ENCODE measurements around the gene ADIPOR2.

The ADIPOR2 gene

DNA sequence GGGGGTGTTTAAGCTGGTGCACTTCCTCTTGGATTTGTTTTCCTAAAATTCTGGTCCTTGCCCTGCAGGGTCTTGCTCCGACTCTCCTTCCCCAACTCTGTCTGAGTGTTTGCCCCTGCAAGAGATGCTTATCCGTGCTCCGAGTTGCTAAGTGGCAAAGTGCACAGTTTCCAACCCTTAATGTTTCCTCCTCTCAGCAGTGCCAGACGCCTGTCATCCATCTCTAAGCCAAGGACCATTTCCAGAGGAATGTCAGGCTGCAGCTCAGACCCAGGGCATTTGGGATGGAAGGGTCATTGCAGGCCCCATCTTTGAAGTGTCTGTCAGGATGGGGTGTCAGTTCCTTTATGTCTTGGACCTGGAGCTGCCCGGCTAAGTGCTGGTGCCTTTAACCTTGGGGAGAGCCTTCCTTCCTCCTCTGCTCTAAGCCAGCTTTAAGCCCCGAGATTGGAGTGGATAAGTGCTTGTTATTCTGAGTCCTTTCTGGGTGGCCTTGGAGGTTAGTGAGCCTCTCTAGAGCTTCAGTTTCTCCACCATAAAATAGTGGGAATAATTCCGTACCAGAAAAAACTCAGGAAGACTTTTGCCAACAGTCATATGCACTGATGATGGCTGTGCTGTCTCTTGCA, 46.9 kb upstream of the ADIPOR2 start:
- Histone ChIP-seq H3K4me1 (ENCODE audit: insufficient read depth, low read length, severe bottlenecking) (peaks cover 35% of the 10 kb centered on the region), H3K9me2 (ENCODE audit: low read depth, low read length) (no peaks in the 10 kb centered on the region), H3K79me2 (ENCODE audit: insufficient read depth, low read length) (no peaks in the 10 kb centered on the region), H3F3A (ENCODE audit: insufficient read depth, low read length) (no peaks in the 10 kb centered on the region), H3K9ac (ENCODE audit: low read length) (no peak overlapping the region), H3K9me3 (ENCODE audit: low read length) (no peaks in the 10 kb centered on the region), H3K27me3 (ENCODE audit: insufficient read depth, low read length) (peaks cover 3% of the 10 kb centered on the region; the same call in 1 of the 2 replicates), H2AFZ (ENCODE audit: low read length) (no peak overlapping the region), H3K4me3 (ENCODE audit: low read depth, low read length, poor library complexity, severe bottlenecking) (no peak overlapping the region), H3K4me2 (ENCODE audit: low read length) (peak overlapping the region; percentile 4; the same call in 1 of the 2 replicates), H4K20me1 (ENCODE audit: insufficient read depth, low read length) (no peaks in the 10 kb centered on the region), H3K36me3 (ENCODE audit: insufficient read depth, low read length) (no peaks in the 10 kb centered on the region), H3K27ac (ENCODE audit: low read depth, low read length, poor library complexity, severe bottlenecking) (peak overlapping the region; percentile 28)
- no peak for TF ChIP-seq EZH2 (IDR thresholded peaks at IDR 0.05; ENCODE audit: borderline replicate concordance, low read length)
- TF ChIP-seq, protein P1, sequence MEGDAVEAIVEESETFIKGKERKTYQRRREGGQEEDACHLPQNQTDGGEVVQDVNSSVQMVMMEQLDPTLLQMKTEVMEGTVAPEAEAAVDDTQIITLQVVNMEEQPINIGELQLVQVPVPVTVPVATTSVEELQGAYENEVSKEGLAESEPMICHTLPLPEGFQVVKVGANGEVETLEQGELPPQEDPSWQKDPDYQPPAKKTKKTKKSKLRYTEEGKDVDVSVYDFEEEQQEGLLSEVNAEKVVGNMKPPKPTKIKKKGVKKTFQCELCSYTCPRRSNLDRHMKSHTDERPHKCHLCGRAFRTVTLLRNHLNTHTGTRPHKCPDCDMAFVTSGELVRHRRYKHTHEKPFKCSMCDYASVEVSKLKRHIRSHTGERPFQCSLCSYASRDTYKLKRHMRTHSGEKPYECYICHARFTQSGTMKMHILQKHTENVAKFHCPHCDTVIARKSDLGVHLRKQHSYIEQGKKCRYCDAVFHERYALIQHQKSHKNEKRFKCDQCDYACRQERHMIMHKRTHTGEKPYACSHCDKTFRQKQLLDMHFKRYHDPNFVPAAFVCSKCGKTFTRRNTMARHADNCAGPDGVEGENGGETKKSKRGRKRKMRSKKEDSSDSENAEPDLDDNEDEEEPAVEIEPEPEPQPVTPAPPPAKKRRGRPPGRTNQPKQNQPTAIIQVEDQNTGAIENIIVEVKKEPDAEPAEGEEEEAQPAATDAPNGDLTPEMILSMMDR (IDR thresholded peaks at IDR 0.05; ENCODE audit: low read length) = no peak

DNA sequence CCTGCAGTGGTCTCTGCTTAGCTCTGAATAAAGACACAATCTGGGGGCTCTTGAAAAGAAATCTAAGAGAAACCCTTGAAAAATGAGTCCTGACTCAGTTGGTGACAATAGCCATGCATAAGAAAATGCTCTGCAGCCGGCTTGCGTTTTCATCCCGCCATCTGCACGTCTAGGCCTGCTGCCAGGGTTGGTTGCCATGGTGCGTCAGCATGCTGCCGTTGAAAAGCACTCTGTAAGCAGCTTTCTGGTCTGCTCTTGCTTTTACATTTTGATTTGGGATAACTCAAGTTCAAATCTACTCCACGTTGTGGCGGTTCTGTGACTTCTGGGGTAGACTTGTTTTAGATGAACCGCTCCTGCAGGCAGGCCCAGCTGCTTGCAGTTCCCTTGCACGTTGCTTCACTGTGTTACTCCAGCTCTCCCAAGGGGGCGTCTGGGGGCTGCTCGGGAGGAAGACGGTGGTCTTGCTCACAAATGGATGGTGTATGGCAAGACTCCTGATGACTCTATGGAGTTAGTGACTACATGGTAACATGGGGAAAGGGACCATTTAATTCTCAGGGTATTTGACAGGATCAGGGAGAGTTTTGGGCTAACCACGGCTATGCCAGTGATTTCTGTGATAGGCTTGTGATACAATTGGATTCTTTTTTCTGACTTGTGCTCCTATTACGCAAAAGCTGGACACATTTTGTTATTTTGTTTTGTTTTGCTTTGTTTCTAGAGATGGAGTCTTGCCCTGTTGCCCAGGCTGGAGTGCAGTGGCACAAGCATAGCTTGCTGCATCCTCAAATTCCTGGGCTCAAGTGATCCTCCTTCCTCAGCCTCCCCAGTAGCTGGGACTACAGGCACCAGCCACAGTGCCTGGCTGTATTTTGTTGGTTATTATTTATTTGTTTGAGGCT, 46.1 kb upstream of the ADIPOR2 start:
- Histone ChIP-seq H3K9me2 (ENCODE audit: low read depth, low read length) (no peaks in the 10 kb centered on the region), H3F3A (ENCODE audit: insufficient read depth, low read length) (no peaks in the 10 kb centered on the region), H4K20me1 (ENCODE audit: insufficient read depth, low read length) (no peaks in the 10 kb centered on the region), H3K9ac (ENCODE audit: low read length) (no peak overlapping the region), H3K79me2 (ENCODE audit: insufficient read depth, low read length) (no peaks in the 10 kb centered on the region), H3K9me3 (ENCODE audit: low read length) (no peaks in the 10 kb centered on the region), H3K27me3 (ENCODE audit: insufficient read depth, low read length) (peaks cover 9% of the 10 kb centered on the region; the same call in 1 of the 2 replicates), H3K36me3 (ENCODE audit: insufficient read depth, low read length) (no peaks in the 10 kb centered on the region), H3K4me2 (ENCODE audit: low read length) (peak overlapping the region; percentile 10; the same call in 1 of the 2 replicates), H3K27ac (ENCODE audit: low read depth, low read length, poor library complexity, severe bottlenecking) (peak overlapping the region; percentile 28), H3K4me3 (ENCODE audit: low read depth, low read length, poor library complexity, severe bottlenecking) (no peak overlapping the region), H2AFZ (ENCODE audit: low read length) (no peak overlapping the region), H3K4me1 (ENCODE audit: insufficient read depth, low read length, severe bottlenecking) (peaks cover 35% of the 10 kb centered on the region)
- TF ChIP-seq, protein P1 (IDR thresholded peaks at IDR 0.05; ENCODE audit: low read length) = peak; percentile 10; the same call in 1 of the 2 replicates
- no peak for TF ChIP-seq EZH2 (IDR thresholded peaks at IDR 0.05; ENCODE audit: borderline replicate concordance, low read length)

DNA sequence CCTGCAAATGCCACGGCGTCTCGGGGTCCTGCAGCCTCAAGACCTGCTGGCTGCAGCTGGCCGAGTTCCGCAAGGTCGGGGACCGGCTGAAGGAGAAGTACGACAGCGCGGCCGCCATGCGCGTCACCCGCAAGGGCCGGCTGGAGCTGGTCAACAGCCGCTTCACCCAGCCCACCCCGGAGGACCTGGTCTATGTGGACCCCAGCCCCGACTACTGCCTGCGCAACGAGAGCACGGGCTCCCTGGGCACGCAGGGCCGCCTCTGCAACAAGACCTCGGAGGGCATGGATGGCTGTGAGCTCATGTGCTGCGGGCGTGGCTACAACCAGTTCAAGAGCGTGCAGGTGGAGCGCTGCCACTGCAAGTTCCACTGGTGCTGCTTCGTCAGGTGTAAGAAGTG, 45.1 kb upstream of the ADIPOR2 start:
- no peaks in the 10 kb centered on the region for H3F3A ChIP-seq (ENCODE audit: insufficient read depth, low read length)
- no peak overlapping the region for H2AFZ ChIP-seq (ENCODE audit: low read length)
- no peak overlapping the region for H3K4me3 ChIP-seq (ENCODE audit: low read depth, low read length, poor library complexity, severe bottlenecking)
- peaks cover 35% of the 10 kb centered on the region for H3K4me1 ChIP-seq (ENCODE audit: insufficient read depth, low read length, severe bottlenecking)
- H3K9me2 ChIP-seq (ENCODE audit: low read depth, low read length) = no peaks in the 10 kb centered on the region
- no peak overlapping the region for H3K9ac ChIP-seq (ENCODE audit: low read length)
- no peak overlapping the region for H3K27ac ChIP-seq (ENCODE audit: low read depth, low read length, poor library complexity, severe bottlenecking)
- TF ChIP-seq, protein P1 (IDR thresholded peaks at IDR 0.05; ENCODE audit: low read length) = no peak
- TF ChIP-seq EZH2 (IDR thresholded peaks at IDR 0.05; ENCODE audit: borderline replicate concordance, low read length) = no peak
- H3K79me2 ChIP-seq (ENCODE audit: insufficient read depth, low read length) = no peaks in the 10 kb centered on the region
- H3K36me3 ChIP-seq (ENCODE audit: insufficient read depth, low read length) = no peaks in the 10 kb centered on the region
- no peaks in the 10 kb centered on the region for H4K20me1 ChIP-seq (ENCODE audit: insufficient read depth, low read length)
- no peak overlapping the region; the same call in 1 of the 2 replicates for H3K4me2 ChIP-seq (ENCODE audit: low read length)
- H3K9me3 ChIP-seq (ENCODE audit: low read length) = no peaks in the 10 kb centered on the region
- H3K27me3 ChIP-seq (ENCODE audit: insufficient read depth, low read length) = peaks cover 9% of the 10 kb centered on the region

Data from OCI-LY1 (cell line).